HG03558 (cell line): ENCODE results near the gene QRICH1.
A peak's percentile ranks its signal among the peaks of the same experiment; 100 is the strongest.

Source experiments
- ATAC-seq: cut with Tn5 transposase; IDR thresholded peaks from one replicate; pipeline ENCODE4 v1.9.1; 2021; ENCODE audit warnings: moderate number of reproducible peaks; ENCODE audit not compliant: unreplicated experiment; ENCODE audit errors: extremely low read depth

Gene QRICH1

GRCh38 chr3:49004352-49005302 lies 89.2 kb downstream of the QRICH1 start:
- ATAC-seq, result no peak

GRCh38 chr3:49001155-49001554 lies 92.7 kb downstream of the QRICH1 start:
- ATAC-seq, result no peak

GRCh38 chr3:48999085-48999858 lies 94.6 kb downstream of the QRICH1 start:
- ATAC-seq, result no peak

- no peak for ATAC-seq
Observed at GRCh38 chr3:48997714-48998637, 95.9 kb downstream of the QRICH1 start.

- ATAC-seq, result no peak
Observed at GRCh38 chr3:48997102-48997635, 96.7 kb downstream of the QRICH1 start.

GRCh38 chr3:48996640-48997039 lies 97.2 kb downstream of the QRICH1 start:
- no peak for ATAC-seq

- ATAC-seq, result no peak
Observed at GRCh38 chr3:48993834-48994233, 100.0 kb downstream of the QRICH1 start.

GRCh38 chr3:48991851-48992545 lies 101.9 kb downstream of the QRICH1 start:
- ATAC-seq, result no peak

- ATAC-seq, result no peak
Observed at GRCh38 chr3:48990636-48991469, 103.0 kb downstream of the QRICH1 start.

GRCh38 chr3:48989796-48990635 lies 103.9 kb downstream of the QRICH1 start, which contains the start of gene P4HTM:
P4HTM (plus strand) TSS chr3:48990241; CDS start chr3:48990257, 16 bp downstream.
- ATAC-seq, result peak; percentile 42

- no peak for ATAC-seq
Observed at GRCh38 chr3:48989126-48989795, 104.6 kb downstream of the QRICH1 start.

GRCh38 chr3:48985831-48986376 lies 108.0 kb downstream of the QRICH1 start:
- no peak for ATAC-seq

GRCh38 chr3:48984663-48985062 lies 109.2 kb downstream of the QRICH1 start:
- no peak for ATAC-seq

- no peak for ATAC-seq
Observed at GRCh38 chr3:48983096-48983495, 110.8 kb downstream of the QRICH1 start.

- no peak for ATAC-seq
Observed at GRCh38 chr3:48982686-48983085, 111.2 kb downstream of the QRICH1 start.

- ATAC-seq, result no peak
Observed at GRCh38 chr3:48982016-48982415, 111.9 kb downstream of the QRICH1 start.

- no peak for ATAC-seq
Observed at GRCh38 chr3:48980295-48980694, 113.6 kb downstream of the QRICH1 start.
